Lower lobe of right lung (tissue), 2 donors: ENCODE data around the gene SGMS1. TPM values are rescaled to one million over a fixed set of nuclear protein-coding genes. Genes with fewer than 3 reads are reported as not detected.

Experiments
- ATAC-seq, 2 donors: fragments of 200-7000 bp; cut with Tn5 transposase; one replicate each; pipeline ENCODE4 v1.9.1; 2020 to 2022; ENCODE audit warnings: mild to moderate bottlenecking in 2 of 2, moderate library complexity in 2 of 2
- DNase-seq: peaks from one replicate; pipeline ENCODE4 v3.0.0-alpha.2; 2020
- H3K27ac ChIP-seq: fragments of 200-600 bp; one replicate; pipeline ENCODE4 v1.8.0; 2022
- H3K27me3 ChIP-seq: fragments of 200-600 bp; one replicate; pipeline ENCODE4 v1.8.0; 2022; ENCODE audit warnings: low read depth
- H3K36me3 ChIP-seq: fragments of 200-600 bp; one replicate; pipeline ENCODE4 v1.8.0; 2022; ENCODE audit warnings: mild to moderate bottlenecking
- H3K4me1 ChIP-seq: fragments of 200-600 bp; one replicate; pipeline ENCODE4 v1.8.0; 2022
- H3K4me3 ChIP-seq: fragments of 200-600 bp; one replicate; pipeline ENCODE4 v1.8.0; 2022; ENCODE audit warnings: mild to moderate bottlenecking
- H3K9me3 ChIP-seq: fragments of 200-600 bp; one replicate; pipeline ENCODE4 v1.8.0; 2022
- intact Hi-C: fragments of 100-400 bp; cut with DNase I; formaldehyde crosslinking; loops from one replicate; pipeline ENCODE4 v1.11.0; 2022
- total RNA-seq: library from RNA; stranded (reverse); fragmentation: NEBNext Ultra II Directional; extraction: Animal tissue kit (Norgen Biotek cat#: 25700); gene quantifications from one replicate; pipeline ENCODE4 v1.2.1, GENCODE V29; 2021
- TF ChIP-seq, protein P1 (sequence below): fragments of 200-600 bp; IDR thresholded peaks from one replicate; pipeline ENCODE4 v1.8.0; 2022; ENCODE audit warnings: antibody characterized with exemption, mild to moderate bottlenecking
- donor health status: DM: no; HTN: yes; CAD: no; lungs with severe emphysema.

Gene SGMS1
- total RNA-seq, 1 donor from 2014 or later, result 72.3 TPM

DNA sequence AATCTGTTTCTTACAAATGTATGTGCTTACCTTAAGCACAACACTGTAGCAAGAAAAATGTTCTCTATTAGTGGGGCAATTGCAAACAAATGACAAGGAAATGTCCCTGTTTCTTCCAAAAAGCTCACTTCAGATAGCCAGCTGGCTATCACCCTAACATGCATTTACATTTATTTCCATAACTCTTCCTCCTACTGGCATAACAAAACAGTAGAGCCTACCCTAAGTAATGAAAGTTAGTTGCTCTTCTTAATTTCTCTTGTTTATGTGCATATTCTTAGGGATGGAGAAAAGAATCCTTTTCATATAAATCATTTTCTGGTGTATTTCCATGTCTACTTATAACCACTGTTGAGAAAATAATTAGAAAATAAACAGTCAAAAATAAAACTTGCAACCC lies 100.4 kb downstream of the SGMS1 start:
- Histone ChIP-seq H3K9me3 (no peaks in the 10 kb centered on the region), H3K27ac (no peak overlapping the region), H3K4me3 (no peak overlapping the region), H3K36me3 (peaks cover 4% of the 10 kb centered on the region), H3K27me3 (no peaks in the 10 kb centered on the region), H3K4me1 (no peaks in the 10 kb centered on the region)
- ATAC-seq, result no peak
- intact Hi-C loops, result no loop called here
- TF ChIP-seq, protein P1, sequence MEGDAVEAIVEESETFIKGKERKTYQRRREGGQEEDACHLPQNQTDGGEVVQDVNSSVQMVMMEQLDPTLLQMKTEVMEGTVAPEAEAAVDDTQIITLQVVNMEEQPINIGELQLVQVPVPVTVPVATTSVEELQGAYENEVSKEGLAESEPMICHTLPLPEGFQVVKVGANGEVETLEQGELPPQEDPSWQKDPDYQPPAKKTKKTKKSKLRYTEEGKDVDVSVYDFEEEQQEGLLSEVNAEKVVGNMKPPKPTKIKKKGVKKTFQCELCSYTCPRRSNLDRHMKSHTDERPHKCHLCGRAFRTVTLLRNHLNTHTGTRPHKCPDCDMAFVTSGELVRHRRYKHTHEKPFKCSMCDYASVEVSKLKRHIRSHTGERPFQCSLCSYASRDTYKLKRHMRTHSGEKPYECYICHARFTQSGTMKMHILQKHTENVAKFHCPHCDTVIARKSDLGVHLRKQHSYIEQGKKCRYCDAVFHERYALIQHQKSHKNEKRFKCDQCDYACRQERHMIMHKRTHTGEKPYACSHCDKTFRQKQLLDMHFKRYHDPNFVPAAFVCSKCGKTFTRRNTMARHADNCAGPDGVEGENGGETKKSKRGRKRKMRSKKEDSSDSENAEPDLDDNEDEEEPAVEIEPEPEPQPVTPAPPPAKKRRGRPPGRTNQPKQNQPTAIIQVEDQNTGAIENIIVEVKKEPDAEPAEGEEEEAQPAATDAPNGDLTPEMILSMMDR, result no peak
- no peak for DNase-seq

DNA sequence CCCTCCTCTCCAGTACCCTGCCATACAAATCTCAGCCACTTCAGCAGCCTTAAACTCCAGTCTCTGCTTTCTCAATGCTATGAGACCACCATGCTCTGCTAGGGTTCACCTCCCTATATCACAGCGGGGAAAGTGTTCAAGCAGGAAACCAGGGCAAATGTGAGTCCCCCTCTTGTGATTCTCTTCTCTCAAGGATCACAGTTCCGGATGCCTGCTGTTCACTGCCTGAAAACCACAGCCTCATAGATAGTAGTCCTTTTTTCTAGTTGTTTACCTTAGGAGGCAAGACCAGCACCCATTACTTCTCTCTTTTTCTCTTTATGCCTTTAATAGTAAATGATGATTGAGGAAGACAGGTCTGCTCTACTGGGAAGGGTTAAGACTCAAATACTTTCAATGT lies 100.8 kb downstream of the SGMS1 start:
- H3K36me3 ChIP-seq, result peaks cover 4% of the 10 kb centered on the region
- no peak overlapping the region for H3K27ac ChIP-seq
- intact Hi-C loops, result no loop called here
- H3K9me3 ChIP-seq, result no peaks in the 10 kb centered on the region
- TF ChIP-seq, protein P1, result no peak
- no peaks in the 10 kb centered on the region for H3K4me1 ChIP-seq
- ATAC-seq (no peak), DNase-seq (no peak)
- no peak overlapping the region for H3K4me3 ChIP-seq
- H3K27me3 ChIP-seq, result no peaks in the 10 kb centered on the region

DNA sequence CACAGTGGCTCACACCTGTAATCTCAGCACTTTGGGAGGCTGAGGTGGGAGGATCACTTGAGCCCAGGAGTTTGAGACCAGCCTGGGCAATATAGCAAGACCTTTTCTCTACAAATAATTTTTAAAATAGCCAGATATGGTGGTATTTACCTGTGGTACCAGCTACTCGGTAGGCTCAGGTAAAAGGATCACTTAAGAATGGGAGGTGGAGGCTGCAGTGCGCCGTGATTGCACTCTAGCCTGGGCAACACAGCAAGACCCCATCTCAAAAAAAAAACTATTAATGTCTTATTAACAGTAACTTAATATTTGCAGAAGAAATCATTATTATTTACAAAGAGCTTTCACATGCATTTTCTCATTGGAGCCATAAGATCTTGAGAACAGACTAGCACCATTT lies 103.6 kb downstream of the SGMS1 start:
- intact Hi-C loops, result no loop called here
- Histone ChIP-seq H3K36me3 (peaks cover 4% of the 10 kb centered on the region), H3K9me3 (no peaks in the 10 kb centered on the region), H3K4me1 (no peaks in the 10 kb centered on the region), H3K27ac (no peak overlapping the region), H3K27me3 (no peaks in the 10 kb centered on the region), H3K4me3 (no peak overlapping the region)
- ATAC-seq, result no peak
- TF ChIP-seq, protein P1, result no peak
- no peak for DNase-seq

GRCh38 chr10:50517626-50518025 lies 106.1 kb downstream of the SGMS1 start:
- no peaks in the 10 kb centered on the region for H3K4me1 ChIP-seq
- intact Hi-C loops, result no loop called here
- TF ChIP-seq, protein P1, result no peak

GRCh38 chr10:50516171-50516570 lies 107.6 kb downstream of the SGMS1 start:
- DNase-seq (no peak), ATAC-seq (no peak)
- TF ChIP-seq, protein P1, result no peak
- H3K4me3 ChIP-seq, result no peak overlapping the region
- H3K27ac ChIP-seq, result no peak overlapping the region
- no peaks in the 10 kb centered on the region for H3K27me3 ChIP-seq
- peaks cover 4% of the 10 kb centered on the region for H3K36me3 ChIP-seq
- no peaks in the 10 kb centered on the region for H3K9me3 ChIP-seq
- intact Hi-C loops, result no loop called here
- peaks cover 11% of the 10 kb centered on the region for H3K4me1 ChIP-seq

More at GRCh38 chr10:50517626-50518025, 106.1 kb downstream of the SGMS1 start:
- Histone ChIP-seq H3K27ac (no peak overlapping the region), H3K27me3 (no peaks in the 10 kb centered on the region), H3K9me3 (no peaks in the 10 kb centered on the region), H3K4me3 (no peak overlapping the region), H3K36me3 (peaks cover 4% of the 10 kb centered on the region)
- DNase-seq (no peak), ATAC-seq (no peak)

- TF ChIP-seq, protein P1, result no peak
- DNase-seq (no peak), ATAC-seq (no peak)
- Histone ChIP-seq H3K4me3 (no peak overlapping the region), H3K4me1 (peaks cover 11% of the 10 kb centered on the region), H3K36me3 (peaks cover 4% of the 10 kb centered on the region), H3K9me3 (no peaks in the 10 kb centered on the region), H3K27me3 (no peaks in the 10 kb centered on the region), H3K27ac (no peak overlapping the region)
- intact Hi-C loops, result no loop called here
Measured at GRCh38 chr10:50515420-50515819, 108.3 kb downstream of the SGMS1 start.
